GM19328 (cell line): ENCODE data around the gene AIPL1.

Experiments
- ATAC-seq: cut with Tn5 transposase; IDR thresholded peaks from one replicate; pipeline ENCODE4 v1.9.1; 2021; ENCODE audit warnings: mild to moderate bottlenecking, moderate library complexity; ENCODE audit not compliant: unreplicated experiment

The AIPL1 gene

DNA sequence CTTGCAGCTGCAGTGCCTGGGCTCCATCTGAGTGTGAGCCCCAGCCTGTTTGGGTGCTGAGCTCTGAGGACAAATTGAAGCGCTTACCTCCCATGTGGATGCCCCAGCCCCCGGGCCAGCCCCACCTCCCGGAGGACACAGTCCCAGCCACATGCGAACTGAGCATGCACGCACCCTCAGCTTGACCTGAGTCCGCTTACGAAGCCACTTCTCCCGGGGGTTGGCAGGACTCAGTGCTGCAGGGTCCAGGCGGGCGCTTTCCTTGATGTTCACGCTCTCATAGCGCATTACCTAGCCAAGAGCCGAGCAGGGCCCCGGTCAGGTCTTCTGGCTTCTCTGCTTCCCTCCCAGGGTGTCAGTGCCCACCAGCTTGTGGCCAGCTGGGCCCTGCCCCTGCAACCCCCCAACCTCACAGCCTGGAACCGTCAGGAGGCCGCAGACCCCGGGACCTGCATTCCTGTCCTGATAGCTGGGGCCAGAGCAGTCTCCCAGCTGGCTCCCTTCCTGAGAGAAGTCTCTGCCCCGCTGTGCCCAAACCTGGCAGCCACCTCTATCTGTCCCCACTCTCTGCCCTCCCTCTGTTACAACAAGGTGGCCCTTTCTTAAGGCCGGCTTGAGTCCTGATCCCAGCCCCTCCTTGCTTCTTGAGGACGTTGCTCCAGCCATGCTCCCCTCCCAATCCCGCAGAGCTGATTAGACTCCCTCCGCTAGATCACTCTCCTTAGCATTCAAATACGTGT, 33.3 kb upstream of the AIPL1 start:
- no peak for ATAC-seq

DNA sequence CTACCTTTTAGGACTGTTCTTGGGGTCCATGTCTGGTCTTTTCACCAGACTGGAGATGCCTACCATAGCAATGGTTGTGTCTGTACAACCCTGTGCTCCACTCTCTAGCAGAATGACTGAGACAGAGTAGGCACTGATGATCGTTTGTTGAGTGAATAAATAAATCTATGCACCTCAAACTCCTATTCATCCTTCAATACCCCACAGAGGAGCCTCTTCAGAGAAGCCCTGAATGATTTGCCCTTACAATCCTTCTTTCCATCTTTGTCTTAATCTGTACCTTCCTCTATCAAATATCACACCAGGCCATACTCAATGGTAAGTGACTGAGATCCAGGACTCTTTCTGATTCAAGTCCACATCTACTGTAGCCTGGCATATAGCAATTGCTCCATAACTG, 32.6 kb upstream of the AIPL1 start:
- ATAC-seq, result no peak

DNA sequence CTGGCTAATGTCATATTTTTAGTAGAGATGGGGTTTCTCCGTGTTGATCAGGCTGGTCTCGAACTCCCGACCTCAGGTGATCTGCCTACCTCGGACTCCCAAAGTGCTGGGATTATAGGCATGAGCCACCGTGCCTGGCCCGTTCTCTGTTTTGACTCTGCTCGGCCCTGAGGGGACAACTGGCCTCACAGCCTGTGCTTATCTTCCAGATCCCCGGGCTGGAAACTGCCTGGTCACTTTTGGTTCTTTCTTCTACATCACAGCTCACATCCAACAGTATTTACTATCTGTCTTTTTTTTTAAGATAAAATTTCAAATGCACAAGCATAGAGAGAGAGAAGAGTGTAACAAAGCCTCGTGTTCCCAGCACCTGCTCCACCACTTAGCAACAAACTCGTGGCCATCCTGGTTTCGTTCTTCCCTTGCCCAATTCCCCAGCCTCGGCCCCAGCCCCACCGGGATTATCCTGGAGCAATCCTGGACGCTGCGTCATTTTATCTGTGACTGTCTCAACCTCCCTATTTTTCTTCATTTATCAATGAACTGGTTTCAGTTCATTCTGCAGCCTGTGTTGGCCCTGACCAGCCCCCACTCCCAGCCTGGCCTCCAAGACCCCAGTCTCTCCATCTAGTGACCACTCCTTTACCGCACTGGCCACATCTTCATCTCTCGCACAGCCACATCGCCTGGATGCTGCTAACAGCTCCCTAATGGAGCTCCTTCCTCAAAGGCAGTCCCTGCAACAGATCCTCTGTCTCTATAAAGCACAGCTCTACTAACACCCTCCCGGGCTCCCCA, 30.5 kb upstream of the AIPL1 start:
- no peak for ATAC-seq

DNA sequence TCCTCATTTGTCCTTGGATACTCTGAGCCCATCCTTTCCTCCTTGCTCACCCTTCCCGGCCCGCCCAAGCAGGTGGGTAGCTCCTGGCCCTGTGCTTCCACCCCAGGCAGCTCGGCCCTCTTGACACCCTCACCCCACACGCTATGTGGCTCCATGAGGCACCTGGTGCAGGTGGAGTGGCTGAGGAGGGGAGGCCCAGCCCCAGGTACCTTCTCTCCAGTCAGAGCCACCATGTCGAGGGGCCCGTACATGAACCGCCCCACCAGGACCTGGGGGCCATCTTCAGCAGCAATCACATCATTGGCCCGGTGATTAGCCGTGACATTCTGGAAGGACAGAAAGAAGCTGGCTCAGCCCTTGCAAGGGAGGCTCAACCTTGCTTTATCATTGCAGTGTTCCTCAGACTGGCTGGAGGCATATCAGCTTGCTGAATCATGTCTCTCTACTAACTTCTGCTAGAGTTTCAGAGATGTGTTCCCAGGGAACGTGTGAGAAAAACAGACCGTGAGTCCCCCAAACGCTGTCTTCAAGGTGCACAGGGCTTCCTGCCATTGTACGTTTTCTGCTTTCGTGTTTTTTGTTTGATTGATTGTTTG, 29.6 kb upstream of the AIPL1 start:
- ATAC-seq, result no peak

DNA sequence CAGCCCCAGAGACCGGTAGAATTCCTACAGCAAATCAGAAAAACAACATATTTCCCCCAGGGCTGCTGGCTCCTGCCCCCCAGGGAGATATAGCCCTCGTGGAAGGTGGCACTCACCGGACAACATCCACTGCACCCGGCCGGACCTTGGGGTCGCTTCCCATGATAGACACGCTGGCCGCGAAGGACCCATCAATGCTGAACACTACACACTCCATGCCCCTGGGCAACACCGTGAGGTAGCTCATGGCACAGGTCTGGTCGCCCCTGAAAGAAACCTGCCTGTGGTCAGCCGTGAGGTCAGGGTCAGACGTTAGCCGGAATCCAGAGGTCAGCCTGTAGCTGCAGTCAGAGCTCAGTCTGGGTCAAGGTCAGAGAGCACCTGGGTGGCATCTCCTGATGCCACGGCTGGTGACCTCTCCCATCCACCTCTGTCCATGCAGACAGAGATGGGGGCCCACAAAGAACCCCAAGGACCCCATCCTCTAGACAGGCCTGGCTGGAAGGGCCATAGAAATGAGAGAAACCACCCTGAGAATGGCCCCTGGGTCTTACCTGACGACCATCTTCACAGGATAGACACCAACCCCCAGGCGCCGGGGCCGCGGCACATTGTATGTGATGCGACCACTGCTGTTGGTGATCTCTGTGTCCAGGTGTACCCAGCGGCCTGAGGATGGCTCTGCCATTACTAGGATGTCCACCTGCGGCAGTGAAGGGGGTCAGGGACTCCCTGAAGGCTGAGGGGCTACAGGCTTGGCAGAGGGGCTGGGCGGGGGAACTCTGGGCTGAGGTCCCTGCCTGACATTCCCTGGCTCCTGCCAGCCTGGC, 28.9 kb upstream of the AIPL1 start:
- ATAC-seq, result no peak

DNA sequence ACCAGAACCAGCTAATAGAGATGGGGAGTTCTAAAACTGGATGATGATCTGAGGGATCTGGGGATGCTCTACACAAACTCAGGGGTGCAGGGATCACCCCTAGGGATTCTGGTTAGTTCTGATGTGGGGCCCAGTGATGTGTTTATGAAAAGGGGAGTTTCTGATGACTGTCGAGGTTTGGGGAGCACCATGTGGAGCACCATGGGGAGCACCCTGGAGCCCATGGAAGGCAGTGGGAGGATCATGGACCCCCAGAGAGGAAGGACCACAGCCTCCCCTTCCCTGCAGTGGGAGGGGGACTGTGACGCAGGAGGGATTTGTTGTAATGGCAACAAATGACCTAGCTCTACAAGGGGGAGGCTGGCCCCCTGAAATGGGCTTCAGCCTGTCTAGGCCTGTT, 27.8 kb upstream of the AIPL1 start:
- no peak for ATAC-seq

DNA sequence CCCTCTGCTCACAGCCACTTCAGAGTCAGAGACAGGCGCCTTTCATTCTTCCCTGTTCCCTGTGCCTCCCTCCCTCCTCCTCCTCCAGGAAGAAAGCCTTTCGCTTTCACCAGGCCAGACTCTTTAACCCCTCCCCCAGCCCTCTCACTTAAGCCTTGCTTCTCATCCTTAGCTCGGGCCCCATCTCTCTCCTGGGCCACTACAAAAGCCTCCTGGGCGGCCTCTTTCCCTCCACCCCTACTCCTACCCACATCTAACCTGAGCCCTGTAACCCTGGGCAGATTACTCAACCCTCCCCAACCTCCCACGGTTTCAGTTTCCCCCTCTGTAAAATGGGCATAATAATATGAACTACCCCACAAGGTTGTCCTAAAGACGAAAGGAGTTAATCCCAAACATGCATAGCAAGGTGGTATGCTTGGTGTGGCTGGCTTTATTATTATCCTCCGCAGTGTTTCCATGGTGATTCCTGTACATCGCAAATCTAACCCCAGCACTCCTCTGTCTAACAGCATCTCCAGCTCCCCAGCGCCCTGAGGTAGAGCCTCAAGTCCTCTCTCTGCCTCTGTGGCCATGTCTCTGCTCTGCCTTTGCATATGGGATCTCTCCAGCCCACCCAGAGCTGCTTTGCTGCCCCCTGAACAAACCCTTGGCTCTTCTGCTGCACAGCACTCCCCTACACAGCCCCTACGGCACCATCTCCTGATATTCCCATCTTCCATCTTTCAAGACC, 27.0 kb upstream of the AIPL1 start:
- no peak for ATAC-seq

DNA sequence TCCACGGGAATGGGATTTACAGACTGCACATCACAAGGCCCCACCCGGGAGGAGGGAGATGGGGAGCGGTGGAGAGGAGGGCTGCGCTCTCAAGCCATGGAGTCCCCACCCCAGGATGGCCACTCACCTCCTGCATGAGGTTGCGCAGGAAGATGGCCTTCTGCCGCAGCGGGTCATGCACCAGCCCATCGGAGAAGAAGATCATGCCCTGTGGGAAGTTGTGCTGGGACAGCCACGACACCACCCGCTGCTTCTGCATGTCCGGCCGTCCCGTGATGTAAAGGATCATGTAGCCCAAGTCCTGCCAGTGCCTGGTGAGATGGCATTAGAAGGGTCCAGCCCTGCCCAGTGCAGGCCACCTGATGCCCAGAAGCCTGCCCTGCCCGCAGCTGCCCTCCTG, 26.3 kb upstream of the AIPL1 start:
- no peak for ATAC-seq

DNA sequence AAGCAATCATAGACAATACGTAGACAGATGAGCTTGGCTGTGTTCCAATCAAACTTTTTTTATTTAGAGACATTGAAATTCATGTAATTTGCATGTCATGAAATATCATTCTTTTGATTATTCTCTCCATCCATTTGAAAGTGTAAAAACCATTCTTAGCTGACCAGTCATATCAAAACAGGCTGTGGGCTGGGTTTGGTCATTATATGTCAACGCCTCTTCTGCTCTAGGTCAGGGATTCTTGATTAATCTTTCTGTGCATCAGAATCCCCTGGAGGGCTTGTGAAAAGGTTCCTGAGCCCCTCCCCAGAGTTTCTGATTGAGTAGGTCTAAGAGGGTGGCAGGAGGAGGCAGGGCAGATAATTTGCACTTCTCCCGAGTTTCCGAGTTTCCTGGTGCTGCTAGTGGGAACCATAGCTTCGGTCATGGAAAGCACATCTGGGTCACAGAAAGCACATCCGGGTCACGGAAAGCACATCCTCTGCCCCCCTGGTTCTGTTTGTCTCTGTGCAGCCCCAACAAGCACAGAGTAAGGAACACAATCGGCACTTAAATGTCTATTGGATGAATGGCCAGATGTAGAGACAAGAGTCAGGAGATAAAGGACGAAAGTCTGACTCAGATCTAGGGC, 25.7 kb upstream of the AIPL1 start:
- no peak for ATAC-seq

DNA sequence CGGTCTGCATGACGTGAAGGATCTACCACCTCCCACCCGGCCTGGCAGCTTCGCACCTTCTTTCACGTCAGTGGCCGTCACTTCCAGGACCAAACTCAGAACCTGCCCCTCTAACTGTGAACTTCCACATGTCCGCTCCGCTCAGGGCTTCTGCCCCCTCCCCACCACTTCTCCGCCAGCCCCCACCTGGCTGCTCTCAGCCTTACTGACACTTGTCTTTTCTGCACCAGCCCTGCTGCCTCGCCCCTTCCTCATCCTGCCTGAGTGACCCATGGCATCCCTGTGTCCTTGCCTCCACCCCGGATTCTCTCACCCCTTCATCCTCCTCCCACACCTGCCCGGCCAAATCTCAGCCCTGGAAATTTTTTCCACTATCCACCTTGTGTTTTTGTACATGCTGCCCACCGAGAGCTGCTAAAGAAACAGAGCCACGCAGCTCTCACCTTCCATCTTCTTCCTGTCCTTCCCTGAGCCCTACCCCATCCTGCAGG, 23.6 kb upstream of the AIPL1 start:
- no peak for ATAC-seq

DNA sequence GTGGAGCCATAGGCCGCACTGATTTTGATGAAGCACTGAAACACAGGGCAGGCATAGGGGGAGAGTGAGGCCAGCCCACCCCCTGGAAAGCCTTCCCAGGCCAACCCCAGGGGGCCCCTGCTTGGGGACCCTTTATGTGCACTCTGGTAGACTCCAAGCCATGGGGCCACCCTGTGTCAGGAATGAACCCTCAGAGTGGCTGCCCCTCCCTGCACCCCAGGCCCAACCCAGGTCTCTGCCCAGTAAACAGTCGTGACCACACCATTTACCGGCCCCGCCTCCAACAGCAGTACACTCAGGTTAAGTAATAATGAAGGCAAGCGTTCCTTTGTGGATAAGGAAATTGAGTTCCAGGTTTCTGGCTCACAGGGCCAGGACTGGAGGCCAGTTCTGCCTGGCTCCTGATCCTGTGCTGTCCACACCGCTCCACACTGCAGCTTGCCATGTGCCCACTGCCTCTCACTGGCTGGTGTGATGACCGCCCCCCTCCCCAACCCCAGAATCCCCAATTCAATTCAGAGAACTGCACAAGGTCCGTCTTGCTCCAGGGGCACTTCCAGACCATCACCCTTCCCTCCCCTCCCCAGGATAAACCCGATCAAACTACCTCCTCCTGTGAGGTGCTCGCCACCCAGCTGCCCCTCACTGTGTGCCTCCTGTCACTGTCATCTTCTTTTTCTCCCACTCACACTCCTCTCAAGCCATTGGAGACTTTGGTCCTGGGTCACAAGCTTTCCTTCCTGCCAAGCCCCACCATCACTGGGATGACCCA, 23.0 kb upstream of the AIPL1 start:
- ATAC-seq, result no peak

DNA sequence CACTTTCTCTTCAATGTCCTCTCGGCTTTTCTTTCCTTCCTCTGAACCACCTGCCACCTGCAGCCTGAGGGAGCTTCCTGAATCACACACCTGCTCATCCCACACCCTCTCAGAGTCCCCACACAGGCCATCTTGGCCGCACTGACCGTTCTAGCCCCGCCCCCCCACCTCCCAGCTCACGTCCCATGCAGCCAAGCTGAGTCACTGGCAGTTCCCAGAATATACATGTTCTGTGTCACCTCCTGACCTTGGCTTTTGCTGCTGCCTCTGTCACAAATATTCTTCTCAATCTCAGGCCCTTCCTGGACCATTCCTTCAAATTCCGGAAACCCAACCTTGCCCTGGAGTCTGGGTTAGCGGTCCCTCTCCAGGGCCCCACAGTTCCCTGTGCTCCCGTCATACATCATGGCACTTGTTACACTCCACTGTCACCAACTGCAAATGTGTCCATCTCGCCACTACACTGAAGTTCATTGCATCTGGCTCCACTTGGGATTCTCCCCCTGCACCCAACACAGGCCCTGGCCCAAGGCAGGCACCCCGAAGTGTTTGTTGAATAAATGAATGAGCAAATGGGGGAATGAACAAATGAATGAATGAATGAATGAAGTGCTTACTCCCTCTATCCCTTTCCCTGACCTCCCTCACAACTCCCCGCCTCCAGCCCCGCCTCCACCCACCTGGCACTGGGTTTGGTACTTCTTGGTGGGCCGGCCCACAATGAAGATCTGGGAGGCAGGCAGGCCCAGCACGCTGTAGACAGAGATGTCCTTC, 22.2 kb upstream of the AIPL1 start:
- ATAC-seq, result no peak

DNA sequence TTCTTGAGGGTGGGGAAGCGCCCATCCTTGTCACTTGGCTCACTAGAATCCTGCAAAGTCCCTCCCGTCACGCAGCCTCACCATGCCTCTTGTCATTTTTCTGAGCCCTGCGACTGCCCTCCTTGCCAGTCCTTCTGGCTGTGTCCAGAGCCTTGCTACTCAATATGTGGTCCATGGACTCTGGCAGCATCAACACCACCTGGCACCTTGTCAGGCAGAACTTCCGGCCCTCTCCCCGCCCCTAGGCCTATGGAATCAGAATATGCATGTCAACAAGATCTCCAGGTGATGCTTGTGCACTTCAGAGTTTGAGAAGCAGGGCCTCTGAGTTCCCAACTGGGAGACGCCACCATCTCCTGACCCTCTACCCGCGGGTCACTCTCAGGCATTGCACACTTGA, 21.4 kb upstream of the AIPL1 start:
- no peak for ATAC-seq

DNA sequence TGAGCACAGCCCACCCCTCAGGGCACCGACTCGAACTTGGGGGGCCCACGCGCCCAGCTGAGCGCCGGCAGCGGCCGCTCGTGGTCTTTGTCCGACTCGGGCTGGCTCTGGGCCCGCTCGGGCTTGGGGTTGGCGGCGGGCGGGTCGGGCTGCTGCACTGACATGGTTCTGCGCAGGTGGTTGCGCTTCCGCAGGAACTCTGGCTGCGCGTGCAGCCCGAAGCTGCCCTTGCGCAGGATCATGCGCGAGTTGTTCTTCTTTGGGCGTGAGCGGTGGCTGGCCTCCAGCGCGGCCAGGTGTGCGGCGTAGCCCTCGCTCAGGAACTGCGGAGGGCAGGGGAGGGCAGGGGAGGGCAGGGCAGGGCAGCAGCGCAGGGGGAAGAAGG, 20.4 kb upstream of the AIPL1 start:
- ATAC-seq, result no peak

DNA sequence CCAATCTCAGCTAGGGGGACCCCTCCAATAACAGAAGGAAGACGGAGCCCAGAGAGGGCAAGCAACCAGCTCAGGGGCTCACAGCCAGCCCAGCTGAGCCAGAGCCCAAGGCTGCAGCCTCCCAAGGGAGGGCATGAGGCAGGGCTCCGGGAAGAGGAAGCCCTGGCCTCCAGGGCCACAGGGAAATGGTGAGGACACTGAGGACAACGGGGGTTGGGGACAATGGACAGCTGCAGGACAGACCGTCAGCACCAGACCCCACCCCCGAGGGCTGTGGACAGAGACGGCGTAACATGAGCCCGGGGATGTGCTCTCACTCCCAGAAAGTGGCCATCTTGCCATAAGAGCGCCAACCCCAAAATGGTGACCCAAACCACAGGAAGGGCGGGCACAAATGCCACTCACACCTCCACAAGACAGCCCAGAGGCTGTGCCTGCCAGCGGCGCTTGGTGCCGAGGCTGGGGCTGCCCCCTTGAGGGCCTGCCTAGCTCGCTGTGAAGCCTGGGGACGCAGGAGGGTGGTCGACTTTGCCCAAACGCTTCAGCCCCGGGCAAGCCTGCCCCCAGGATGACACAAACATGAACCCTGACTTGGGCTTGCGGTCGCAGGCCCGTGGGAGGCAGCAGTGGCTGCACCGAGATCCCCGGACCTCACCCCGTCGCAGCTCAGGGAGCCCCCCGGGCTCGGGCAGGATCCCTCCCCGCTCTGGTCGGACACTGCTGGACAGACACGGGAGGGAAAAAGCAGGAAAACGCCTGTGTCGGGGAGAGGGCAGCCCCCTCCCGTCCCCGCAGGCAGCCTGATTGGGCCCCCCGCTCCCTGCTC, 19.8 kb upstream of the AIPL1 start:
- ATAC-seq, result no peak

DNA sequence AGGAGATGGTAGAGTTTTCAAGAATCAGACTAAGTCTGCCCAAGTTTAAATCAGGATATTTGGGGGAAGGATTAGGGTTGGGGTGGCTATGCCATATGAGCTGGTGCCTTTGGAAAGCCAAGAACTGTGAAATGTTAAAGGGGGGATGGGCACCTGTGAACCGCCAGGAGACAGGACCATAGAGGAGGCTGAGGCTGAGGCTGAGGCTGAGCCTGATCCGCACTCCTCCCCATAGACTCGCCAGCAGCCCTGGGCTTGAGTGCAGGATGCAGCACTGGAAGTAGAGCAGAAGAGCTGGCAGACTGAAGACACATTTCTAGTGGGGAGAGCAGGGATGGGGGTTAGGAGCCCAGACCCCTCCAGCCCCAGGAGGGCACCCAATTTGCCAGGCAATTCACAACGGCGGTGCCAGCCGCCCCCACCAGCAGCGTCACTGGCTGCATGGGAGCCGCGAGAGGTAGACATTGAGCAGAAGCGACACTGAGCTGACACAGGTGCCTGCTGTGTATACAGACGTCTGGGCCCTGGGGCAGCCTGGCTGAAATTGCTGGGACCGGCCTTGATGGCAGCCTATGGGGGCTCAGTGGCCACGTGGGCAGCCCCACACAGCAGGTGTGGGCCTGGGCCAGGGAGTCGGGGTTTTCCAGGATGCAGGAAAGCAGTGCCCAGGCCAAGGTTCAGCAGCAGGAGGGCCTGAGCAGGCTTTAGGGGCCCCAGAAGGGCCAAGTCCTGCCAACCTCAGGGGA, 18.5 kb upstream of the AIPL1 start:
- no peak for ATAC-seq
